WERI-Rb-1 (cell line): ENCODE data around the gene DMD.
"Not testable (repeated sequence)": the region's sequence is repeated elsewhere in the genome, so short reads cannot be mapped to it uniquely, and the experiment has no call there.

Experiments
- DNase-seq: peaks from one replicate; pipeline ENCODE4 v3.0.0-alpha.2; 2020
- H3K27ac ChIP-seq: fragments of 250-450 bp; sonication (Bioruptor Pico); 2 replicates; pipeline ENCODE4 v1.5.1; 2020; ENCODE audit warnings: mild to moderate bottlenecking, moderate library complexity
- H3K27me3 ChIP-seq: fragments of 250-450 bp; sonication (Bioruptor Pico); 2 replicates; pipeline ENCODE4 v1.5.1; 2021; ENCODE audit warnings: mild to moderate bottlenecking, low read depth, moderate library complexity; ENCODE audit not compliant: insufficient read depth, severe bottlenecking
- H3K36me3 ChIP-seq: fragments of 250-450 bp; sonication (Bioruptor Pico); 2 replicates; pipeline ENCODE4 v1.5.1; 2020; ENCODE audit warnings: mild to moderate bottlenecking, moderate library complexity
- H3K4me3 ChIP-seq: 2 replicates; pipeline ENCODE4 v1.5.1; 2011; ENCODE audit warnings: low read depth, mild to moderate bottlenecking, control low read depth, low read length
- H3K9me3 ChIP-seq: fragments of 250-450 bp; sonication (Bioruptor Pico); 2 replicates; pipeline ENCODE4 v1.5.1; 2021; ENCODE audit warnings: mild to moderate bottlenecking, moderate library complexity; ENCODE audit not compliant: severe bottlenecking
- CTCF ChIP-seq: IDR thresholded peaks from 2 replicates; pipeline ENCODE4 v1.5.1; 2011; ENCODE audit warnings: low read depth, mild to moderate bottlenecking, control low read depth, inconsistent platforms, low read length

The DMD gene

DNA sequence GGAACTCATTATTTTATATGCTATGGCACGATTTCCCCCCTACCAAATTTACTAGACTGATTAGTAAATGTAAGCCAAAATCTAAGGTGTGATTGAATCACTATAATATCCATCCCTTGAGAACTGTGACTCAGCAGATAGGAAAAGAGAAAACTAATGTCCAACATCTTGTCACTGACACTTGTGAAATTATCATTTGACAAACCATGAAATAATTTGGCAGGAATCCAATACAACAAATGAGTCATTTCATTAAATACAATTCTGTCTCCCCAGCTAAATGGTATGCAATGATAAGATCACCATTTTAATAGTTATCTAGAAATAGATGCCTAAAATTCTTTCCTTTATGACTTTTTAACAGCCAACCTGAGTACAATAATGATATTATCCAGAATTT is 462.3 kb downstream of the DMD start:
- no peak for TF ChIP-seq CTCF
- Histone ChIP-seq H3K27me3 (peaks cover 3% of the 10 kb centered on the region), H3K36me3 (no peaks in the 10 kb centered on the region)

GRCh38 chrX:32745323-32745722 is 466.0 kb downstream of the DMD start:
- H3K27me3 ChIP-seq, result peaks cover 3% of the 10 kb centered on the region
- DNase-seq, result no peak
- H3K4me3 ChIP-seq, result no peak overlapping the region
- no peak overlapping the region for H3K27ac ChIP-seq
- H3K36me3 ChIP-seq, result no peaks in the 10 kb centered on the region
- TF ChIP-seq CTCF, result no peak
- H3K9me3 ChIP-seq, result no peaks in the 10 kb centered on the region

More for the DNA sequence above, 462.3 kb downstream of the DMD start:
- H3K9me3 ChIP-seq, result no peaks in the 10 kb centered on the region
- no peak for DNase-seq
- H3K27ac ChIP-seq, result no peak overlapping the region
- no peak overlapping the region for H3K4me3 ChIP-seq

GRCh38 chrX:32744921-32745320 is 466.4 kb downstream of the DMD start:
- DNase-seq, result no peak
- no peak overlapping the region for H3K4me3 ChIP-seq
- no peak for TF ChIP-seq CTCF
- no peaks in the 10 kb centered on the region for H3K36me3 ChIP-seq
- H3K27ac ChIP-seq, result no peak overlapping the region
- H3K9me3 ChIP-seq, result no peaks in the 10 kb centered on the region
- peaks cover 3% of the 10 kb centered on the region for H3K27me3 ChIP-seq

DNA sequence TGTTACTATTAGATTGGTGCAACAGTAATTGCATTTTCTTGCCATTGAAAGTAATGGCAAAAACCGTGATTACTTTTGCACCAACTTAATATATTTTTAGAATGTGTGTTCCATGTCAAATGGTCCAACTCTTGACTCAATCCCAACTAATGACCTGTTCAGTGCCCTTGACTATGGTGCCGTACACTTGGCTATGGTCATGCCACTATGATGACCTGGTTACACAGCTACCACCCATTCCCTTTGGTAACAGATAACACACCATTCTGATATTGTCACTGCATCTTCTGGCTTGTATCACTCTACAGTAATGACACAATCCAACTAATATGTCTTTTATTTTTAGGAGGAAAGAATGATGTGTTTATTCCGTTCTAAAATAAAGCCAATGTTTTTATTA is 469.4 kb downstream of the DMD start:
- TF ChIP-seq CTCF, result no peak
- no peaks in the 10 kb centered on the region for H3K36me3 ChIP-seq
- no peak for DNase-seq
- no peak overlapping the region for H3K27ac ChIP-seq
- peaks cover 3% of the 10 kb centered on the region for H3K27me3 ChIP-seq
- H3K4me3 ChIP-seq, result no peak overlapping the region
- H3K9me3 ChIP-seq, result no peaks in the 10 kb centered on the region

GRCh38 chrX:32708542-32708941 is 502.8 kb downstream of the DMD start:
- no peaks in the 10 kb centered on the region for H3K36me3 ChIP-seq
- no peaks in the 10 kb centered on the region for H3K9me3 ChIP-seq
- H3K4me3 ChIP-seq, result no peak overlapping the region
- DNase-seq, result no peak
- no peak for TF ChIP-seq CTCF
- peaks cover 2% of the 10 kb centered on the region for H3K27me3 ChIP-seq
- H3K27ac ChIP-seq, result no peak overlapping the region

- H3K36me3 ChIP-seq, H3K27me3 ChIP-seq, H3K9me3 ChIP-seq, DNase-seq, H3K27ac ChIP-seq, H3K4me3 ChIP-seq: not testable (repeated sequence)
Measured at GRCh38 chrX:32705385-32705784, 506.0 kb downstream of the DMD start.
